WTC11 (cell line): ENCODE data around the gene INTS4.
"Not testable (repeated sequence)": the region's sequence is repeated elsewhere in the genome, so short reads cannot be mapped to it uniquely, and the experiment has no call there.

Experiments
- AFF4 ChIP-seq: sonication (generic); formaldehyde crosslinking; IDR thresholded peaks from 2 replicates; pipeline ENCODE4 v1.8.1; 2023; ENCODE audit warnings: mild to moderate bottlenecking, missing genetic modification reagents, borderline replicate concordance
- CTCF ChIP-seq: fragments of 200-600 bp; IDR thresholded peaks from 2 replicates; pipeline ENCODE4 v1.8.0; 2022; ENCODE audit warnings: antibody characterized with exemption
- ESRRA ChIP-seq: sonication (generic); formaldehyde crosslinking; IDR thresholded peaks from 2 replicates; pipeline ENCODE4 v1.8.1; 2022; ENCODE audit warnings: mild to moderate bottlenecking, missing genetic modification reagents, borderline replicate concordance
- FOXK1 ChIP-seq: sonication (generic); formaldehyde crosslinking; IDR thresholded peaks from 2 replicates; pipeline ENCODE4 v1.8.0; 2022; ENCODE audit warnings: mild to moderate bottlenecking, moderate library complexity, missing genetic modification reagents
- NFE2L1 ChIP-seq: sonication (generic); formaldehyde crosslinking; IDR thresholded peaks from 2 replicates; pipeline ENCODE4 v1.8.1; 2023; ENCODE audit warnings: missing genetic modification reagents
- OVOL2 ChIP-seq: fragments of 250-450 bp; sonication (Bioruptor Pico); IDR thresholded peaks from 2 replicates; pipeline ENCODE4 v1.9.0; 2021; ENCODE audit warnings: mild to moderate bottlenecking, borderline replicate concordance
- PRDM15 ChIP-seq: sonication (generic); formaldehyde crosslinking; IDR thresholded peaks from 2 replicates; pipeline ENCODE4 v1.8.0; 2022; ENCODE audit warnings: missing genetic modification reagents
- SP1 ChIP-seq: sonication (generic); formaldehyde crosslinking; conservative IDR thresholded peaks from 2 replicates; pipeline ENCODE4 v1.8.1; 2022; ENCODE audit warnings: missing genetic modification reagents
- USF2 ChIP-seq: sonication (generic); formaldehyde crosslinking; IDR thresholded peaks from 2 replicates; pipeline ENCODE4 v1.8.1; 2023; ENCODE audit warnings: mild to moderate bottlenecking, missing genetic modification reagents, moderate library complexity
- ZBTB21 ChIP-seq: sonication (generic); formaldehyde crosslinking; IDR thresholded peaks from 2 replicates; pipeline ENCODE4 v1.8.1; 2023; ENCODE audit warnings: mild to moderate bottlenecking, missing genetic modification reagents, borderline replicate concordance
- ZNF423 ChIP-seq: fragments of 250-450 bp; sonication (Bioruptor Pico); IDR thresholded peaks from 2 replicates; pipeline ENCODE4 v2.1.2; 2022; ENCODE audit warnings: mild to moderate bottlenecking, moderate library complexity

- not testable (repeated sequence) for TF ChIP-seq CTCF; OVOL2 (CRISPR knock-in tag); SP1 (CRISPR knock-in tag); NFE2L1 (CRISPR knock-in tag); FOXK1 (CRISPR knock-in tag); ESRRA (CRISPR knock-in tag); ZBTB21 (CRISPR knock-in tag); USF2; PRDM15; AFF4 (CRISPR knock-in tag); ZNF423
These were observed 51.2 kb downstream of the INTS4 start for GRCh38 chr11:77943296-77943695.
